Measurements from ENCODE around the gene MAMDC2.

DNA sequence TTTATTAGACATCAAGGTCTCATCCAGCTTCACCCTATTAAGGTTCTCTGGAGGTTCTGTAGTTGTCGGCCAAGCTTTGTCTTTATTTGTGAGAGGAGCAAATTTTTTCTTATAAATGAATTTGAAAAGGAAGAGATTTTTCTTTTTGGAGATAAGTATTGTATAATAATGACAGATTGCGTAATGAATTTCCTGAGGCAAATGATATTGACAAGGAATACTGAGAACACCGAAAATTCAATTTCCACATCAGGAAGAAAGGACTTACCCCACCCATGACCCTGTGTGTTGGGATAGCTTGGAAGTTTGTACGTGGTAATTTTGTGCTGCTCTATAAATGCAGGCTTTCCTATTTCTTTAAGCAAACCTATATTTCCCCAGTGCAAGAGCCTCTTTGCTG lies 53.5 kb downstream of the MAMDC2 start:
- TF ChIP-seq HOXA7 (CRISPR knock-in tag; IDR thresholded peaks at IDR 0.05) (no peak), ESRRA (IDR thresholded peaks at IDR 0.05; ENCODE audit: borderline replicate concordance, low read length) (no peak), EP300 (IDR thresholded peaks at IDR 0.05) (no peak)
- TF ChIP-seq, protein P1, sequence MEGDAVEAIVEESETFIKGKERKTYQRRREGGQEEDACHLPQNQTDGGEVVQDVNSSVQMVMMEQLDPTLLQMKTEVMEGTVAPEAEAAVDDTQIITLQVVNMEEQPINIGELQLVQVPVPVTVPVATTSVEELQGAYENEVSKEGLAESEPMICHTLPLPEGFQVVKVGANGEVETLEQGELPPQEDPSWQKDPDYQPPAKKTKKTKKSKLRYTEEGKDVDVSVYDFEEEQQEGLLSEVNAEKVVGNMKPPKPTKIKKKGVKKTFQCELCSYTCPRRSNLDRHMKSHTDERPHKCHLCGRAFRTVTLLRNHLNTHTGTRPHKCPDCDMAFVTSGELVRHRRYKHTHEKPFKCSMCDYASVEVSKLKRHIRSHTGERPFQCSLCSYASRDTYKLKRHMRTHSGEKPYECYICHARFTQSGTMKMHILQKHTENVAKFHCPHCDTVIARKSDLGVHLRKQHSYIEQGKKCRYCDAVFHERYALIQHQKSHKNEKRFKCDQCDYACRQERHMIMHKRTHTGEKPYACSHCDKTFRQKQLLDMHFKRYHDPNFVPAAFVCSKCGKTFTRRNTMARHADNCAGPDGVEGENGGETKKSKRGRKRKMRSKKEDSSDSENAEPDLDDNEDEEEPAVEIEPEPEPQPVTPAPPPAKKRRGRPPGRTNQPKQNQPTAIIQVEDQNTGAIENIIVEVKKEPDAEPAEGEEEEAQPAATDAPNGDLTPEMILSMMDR (IDR thresholded peaks at IDR 0.05) = no peak
- TF ChIP-seq, protein P2, sequence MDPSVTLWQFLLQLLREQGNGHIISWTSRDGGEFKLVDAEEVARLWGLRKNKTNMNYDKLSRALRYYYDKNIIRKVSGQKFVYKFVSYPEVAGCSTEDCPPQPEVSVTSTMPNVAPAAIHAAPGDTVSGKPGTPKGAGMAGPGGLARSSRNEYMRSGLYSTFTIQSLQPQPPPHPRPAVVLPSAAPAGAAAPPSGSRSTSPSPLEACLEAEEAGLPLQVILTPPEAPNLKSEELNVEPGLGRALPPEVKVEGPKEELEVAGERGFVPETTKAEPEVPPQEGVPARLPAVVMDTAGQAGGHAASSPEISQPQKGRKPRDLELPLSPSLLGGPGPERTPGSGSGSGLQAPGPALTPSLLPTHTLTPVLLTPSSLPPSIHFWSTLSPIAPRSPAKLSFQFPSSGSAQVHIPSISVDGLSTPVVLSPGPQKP (IDR thresholded peaks at IDR 0.05; ENCODE audit: low read depth, low read length) = no peak
